Tongue (tissue), 2 donors: ENCODE measurements around the gene OSTM1. TPM values are rescaled to one million over a fixed set of nuclear protein-coding genes. Genes with fewer than 3 reads are reported as not detected.

Experiments used
- DNase-seq: peaks from one replicate; pipeline ENCODE4 v3.0.0-alpha.2; 2015
- total RNA-seq: library from RNA; depleted of rRNA; stranded (reverse); fragments of >200 nt; gene quantifications from one replicate; pipeline ENCODE4 v1.2.3, GENCODE V29; 2014

Gene OSTM1
- total RNA-seq, 1 donor from 2014 or later = 13.1 TPM

DNA sequence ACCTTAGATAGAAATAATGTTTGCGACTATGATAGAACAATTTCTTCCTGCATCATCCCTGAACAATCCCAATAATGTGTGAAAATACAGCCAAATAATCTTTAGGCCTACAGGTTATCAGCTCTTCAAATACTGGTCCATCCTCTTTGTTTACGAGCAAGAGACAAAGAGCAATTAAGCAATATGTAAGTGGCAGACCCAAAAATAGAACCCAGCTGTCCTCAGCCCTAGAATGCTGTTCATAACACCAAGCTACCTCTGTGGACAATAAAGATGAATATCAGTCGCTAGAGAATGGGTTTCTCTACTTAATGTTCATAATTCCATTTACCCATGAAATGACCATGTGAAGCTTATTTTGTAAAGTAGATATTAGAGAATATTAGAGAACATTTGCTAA lies 28.4 kb upstream of the OSTM1 start:
- peak; percentile 24 for DNase-seq

DNA sequence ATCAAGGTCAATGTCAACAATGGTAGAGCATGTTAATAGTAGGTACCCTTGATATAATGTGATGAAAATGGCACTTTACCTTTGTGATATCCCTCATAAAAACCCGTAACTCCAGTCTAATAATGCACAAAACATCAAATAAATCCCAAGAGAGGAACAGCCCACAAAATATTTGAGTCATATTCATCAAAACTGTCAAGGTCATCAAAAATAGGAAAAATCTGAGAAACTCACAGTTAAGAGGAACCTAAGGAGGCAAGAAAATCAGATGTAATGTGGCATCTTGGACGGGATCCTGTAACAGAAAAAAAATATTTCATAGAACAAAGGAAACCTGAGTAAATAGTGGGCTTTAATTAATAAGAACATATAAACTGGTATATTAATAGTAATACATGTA lies 25.5 kb upstream of the OSTM1 start:
- no peak for DNase-seq

DNA sequence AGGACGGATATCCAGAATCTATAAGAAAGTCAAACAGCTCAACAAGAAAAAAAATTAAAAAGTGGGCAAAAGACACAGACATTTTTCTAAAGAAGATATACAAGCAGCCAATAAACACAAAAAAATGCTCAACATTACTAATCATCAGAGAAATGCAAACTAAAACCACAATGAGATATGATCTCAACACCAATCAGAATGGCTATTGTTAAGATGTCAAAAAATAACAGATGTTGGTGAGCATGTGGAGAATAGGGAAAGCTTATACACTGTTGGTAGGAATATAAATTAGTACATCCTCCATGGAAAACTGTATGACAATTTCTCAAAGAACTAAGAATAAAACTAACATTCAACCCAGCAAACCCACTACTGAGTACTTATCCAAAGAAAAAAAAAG lies 23.3 kb upstream of the OSTM1 start:
- no peak for DNase-seq

DNA sequence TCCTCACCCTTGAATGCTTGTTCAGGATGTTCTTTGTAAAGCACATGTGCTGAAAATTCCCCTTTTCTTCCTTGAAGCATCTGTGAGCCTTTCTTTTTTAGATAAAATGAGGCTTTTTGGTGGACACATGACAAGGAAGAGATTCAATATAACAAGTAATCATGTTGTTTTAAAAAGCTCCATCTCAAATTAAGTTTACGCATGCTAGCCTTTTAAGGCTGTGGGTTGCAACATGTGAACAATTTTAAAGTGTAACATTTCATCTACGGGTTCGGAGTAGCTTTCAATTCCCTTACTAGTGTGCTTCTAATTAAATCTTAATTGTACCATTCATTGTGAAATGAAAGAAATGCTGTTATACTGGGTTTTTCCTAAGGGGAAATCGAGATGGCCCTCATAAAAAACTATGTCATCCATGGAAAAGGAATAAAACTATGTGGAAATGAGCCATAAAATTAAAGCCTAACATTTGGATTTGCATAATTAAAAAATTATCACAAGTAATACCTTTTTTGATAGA lies 19.3 kb upstream of the OSTM1 start:
- DNase-seq = no peak

DNA sequence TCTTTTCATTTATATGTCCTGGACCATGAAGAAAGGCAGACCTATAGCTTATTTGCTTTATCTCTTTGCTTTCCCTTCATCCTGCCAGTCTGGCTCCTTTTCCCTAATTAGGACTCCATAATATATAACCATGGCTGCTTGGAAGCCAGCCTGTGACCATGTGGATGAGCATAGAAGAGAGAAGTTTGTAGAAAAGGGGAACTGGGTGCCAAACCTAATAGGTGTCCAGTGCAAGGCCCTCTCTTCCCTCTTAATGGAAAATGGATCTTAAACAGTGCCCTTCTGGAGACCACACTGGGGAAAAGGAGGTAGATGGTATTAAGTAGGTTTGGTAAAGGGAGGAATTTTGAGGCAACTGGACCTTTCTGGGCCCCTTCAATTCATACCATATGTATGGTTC lies 16.7 kb upstream of the OSTM1 start:
- DNase-seq = no peak

DNA sequence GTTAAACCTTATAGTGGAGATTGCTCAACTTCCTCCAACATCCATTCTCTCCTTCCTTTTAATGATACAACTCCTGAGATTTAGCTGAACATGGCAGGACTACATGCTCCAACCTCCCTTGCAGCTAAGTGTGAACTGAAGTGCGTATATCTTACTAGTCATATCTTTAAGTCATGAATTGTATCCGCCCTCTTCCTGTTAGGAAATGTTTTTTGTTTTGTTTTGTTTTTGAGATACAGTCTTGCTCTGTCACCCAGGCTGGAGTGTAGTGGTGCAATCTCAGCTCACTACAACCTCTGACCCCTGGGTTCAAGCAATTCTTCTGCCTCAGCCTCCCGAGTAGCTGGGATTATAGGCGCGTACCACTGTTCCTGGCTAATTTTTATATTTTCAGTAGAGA lies 8.8 kb upstream of the OSTM1 start:
- DNase-seq = no peak

DNA sequence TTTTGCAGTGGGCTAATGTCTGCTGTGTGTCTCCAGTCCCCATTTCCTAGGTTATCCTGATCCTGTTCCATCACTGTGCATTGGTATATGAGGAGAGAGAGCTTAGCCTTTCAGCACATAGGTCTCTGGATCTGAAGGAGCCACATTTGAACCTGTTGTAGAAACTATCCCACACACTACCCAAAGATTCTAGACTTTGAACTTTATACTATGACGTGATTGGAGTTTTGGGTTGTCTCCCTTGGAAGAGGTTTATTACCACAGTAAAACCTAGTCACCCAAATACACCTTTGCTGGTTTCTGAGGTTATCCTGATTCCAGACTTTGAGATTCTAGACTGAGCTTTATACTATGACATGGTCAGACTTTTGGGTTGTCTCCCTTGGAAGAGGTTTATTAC lies 8.0 kb upstream of the OSTM1 start:
- no peak for DNase-seq

DNA sequence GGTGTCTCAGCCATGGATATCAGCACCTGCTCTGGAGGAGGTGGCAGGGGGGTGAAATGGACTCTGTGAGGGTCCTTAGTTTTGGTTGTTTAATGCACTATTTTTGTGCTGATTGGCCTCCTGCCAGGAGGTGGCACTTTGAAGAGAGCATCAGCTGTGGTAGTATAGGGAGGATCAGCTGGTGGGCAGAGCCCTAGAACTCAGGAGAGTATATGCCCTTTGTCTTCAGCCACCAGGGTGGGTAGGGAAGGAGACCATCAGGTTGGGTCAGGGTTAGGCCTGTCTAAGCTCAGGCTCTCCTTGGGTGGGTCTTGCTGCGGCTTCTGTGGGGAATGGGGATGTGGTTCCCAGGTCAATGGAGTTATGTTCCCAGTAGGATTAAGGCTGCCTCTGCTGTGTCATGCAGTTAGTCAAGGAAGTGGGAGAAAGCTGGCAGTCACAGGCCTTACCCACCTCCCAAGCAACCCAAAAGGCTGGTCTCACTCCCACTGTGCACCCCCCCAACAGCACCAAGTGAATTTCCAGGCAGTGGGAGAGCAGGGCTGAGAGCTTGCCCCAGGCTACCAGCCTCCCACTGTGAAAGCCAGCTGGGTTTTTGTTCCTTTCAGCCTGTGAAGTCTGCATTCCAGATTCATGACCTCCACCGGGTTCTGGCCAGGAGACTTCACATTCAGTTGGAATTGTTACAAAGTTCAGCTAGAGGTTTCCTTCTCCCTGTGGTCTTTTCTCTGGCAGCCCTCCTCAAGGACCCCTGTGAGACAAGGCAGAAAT lies 5.7 kb upstream of the OSTM1 start:
- no peak for DNase-seq

DNA sequence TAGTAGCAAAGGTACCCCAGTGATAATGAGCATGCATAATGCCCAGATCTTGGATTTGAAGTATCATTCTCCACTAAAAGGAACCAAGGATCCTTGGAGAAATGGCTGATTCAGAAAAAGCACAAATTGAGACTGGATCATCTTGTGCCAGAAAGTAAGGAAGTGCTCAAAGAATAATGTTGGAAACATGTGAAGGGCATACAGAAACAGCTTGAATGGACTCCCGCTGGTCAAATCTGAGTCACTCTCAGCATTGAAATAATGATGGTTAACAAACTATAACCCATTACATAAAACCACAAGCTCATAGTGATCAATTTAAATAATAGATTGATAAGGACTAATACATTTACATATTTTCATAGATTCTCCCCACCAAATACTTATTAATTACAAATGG lies 3.6 kb upstream of the OSTM1 start:
- DNase-seq = no peak

DNA sequence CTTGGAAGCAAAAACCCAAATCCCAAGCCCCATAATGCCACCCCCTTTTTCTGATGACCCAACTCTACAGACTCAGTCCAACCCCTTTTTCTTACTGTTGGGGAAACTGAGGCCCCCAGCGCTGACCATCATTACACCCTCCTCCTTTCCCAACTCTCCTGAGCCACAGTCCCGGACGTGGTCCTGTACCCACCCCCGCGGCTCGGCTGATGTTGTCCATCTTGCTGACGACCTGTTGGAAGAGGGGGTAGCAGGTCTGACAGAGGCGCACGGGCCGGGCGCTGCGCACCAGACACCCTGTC lies 533 bp downstream of the OSTM1 start:
- DNase-seq = no peak

DNA sequence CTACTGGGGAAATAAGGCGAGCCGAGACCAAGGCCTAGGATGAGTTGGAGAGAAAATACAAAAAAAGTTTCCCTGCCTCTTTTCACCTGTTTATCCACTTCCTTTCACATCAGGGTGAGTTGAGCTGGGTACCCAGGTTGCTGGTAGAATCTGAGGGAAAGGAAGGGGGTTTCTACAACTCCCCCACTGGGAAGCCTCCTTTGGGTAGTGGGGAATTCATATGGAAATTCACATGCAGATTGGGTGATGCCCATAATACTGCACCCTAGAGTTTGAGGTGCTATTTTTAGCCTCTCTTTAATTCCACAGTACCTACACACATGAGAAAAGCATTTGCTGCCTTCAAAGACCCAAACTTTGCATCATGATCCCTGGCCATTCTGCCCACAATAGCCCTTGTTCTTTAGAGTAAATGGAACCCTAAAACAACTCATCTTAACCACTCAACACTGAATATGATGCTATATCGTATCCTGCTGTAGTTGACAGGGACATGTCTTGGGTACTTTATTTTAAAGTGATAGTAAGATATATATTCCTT lies 2.7 kb downstream of the OSTM1 start:
- no peak for DNase-seq

DNA sequence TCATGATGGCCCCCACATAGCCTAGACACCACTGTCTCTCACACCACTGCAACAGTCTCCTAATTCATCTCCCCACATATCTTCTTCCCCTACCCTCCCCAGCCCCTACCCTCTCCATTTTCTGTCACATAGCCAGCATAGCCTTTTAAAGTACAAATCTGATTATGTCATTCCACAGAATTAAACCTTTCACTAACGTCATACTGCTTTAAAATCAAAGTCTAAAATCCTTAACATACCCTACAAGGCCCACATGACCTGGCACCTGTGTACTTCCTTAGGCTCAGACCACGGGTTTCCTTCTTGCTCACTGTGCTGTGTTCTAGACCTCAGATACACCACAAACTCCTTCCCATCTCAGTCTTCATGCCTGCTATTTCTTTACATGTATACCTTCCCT lies 5.9 kb downstream of the OSTM1 start:
- no peak for DNase-seq

DNA sequence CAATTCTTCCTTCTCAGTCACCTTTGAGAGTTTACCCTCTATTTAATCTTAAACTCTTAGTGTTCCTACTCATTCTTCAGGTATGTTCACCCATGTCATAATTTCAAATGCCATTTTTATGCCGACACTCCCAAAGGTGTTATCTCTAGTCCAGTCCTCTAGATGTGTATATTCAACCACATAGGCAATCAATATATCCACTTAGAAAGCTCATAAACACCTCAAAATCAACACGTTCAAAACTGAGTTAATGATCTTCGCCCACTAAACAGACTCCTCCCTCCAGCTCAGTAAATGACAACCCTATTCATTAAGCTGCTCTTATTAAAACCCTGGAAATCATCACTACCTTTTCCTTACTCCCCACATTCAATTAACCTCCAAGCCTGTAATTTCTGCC lies 6.4 kb downstream of the OSTM1 start:
- DNase-seq = no peak

DNA sequence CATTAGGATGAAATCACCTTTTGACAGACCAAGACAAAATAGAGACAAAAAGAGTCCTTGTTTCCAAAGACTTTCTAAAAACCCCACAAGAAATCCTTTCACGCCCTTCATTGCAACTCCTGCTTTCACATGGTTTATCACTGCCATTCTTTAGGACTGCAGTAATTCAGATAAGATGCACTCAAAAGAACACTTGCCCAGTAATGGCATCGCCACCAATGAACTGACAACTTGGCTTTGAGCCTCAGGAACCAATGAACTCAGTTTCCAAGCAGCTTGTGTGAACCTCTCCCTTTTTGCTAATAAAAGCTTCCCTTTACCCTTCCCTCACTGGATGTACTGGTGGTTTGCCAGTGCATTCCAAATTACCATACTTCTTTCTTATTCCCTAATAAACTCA lies 21.8 kb downstream of the OSTM1 start:
- DNase-seq = no peak

DNA sequence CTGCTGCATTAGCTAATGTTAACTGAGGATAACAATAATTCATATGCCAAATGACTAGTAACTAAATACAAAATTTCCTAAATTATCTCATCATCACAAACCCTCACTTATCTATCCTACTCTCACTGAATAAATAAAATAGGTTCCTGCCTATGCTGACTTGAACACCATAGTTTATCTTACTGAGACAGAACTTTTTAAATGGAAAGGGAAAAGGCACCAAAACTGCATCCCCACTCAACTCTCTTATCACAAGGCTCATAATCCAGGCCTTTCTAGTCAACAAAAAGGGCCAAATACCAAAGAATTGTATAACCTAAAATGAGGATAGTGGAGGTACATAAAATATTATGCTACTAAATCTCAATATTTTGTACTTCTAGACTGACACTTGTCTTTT lies 23.1 kb downstream of the OSTM1 start:
- no peak for DNase-seq

DNA sequence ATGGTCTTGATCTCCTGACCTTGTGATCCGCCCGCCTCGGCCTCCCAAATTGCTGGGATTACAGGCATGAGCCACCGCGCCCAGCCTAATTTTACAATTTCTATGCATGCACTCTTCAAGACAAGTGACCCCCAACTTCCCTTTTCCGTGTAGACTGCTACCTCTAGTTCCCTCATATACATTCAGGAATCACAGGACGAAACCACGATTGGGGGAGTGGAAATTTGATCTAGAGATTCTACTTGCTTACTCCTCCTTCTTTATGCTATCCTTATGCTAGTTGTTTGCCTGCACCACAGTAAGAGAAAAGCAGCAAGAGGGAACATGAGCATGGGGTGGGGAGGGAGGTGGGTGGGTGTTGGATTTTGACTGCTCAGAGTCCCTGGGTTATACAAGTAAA lies 34.9 kb downstream of the OSTM1 start:
- DNase-seq = no peak

DNA sequence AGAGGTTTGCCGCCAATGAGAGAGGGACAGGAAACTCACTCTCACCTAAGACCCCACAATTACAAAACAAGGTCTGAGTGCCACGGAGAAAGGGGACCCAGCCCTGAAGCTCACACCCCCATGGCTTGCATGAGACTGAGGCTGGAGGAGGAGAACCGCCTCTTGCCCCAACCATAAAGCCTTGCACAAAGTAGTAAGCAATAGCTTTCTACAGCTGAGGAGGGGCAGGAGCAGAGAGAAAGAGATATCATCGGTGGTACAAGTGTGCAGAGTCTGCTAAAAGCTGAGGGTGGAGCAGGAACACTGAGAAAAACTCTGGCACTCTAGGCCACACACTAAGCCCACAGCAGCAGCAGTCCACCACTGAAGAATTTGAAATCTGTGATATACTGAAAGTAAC lies 37.7 kb downstream of the OSTM1 start:
- no peak for DNase-seq

DNA sequence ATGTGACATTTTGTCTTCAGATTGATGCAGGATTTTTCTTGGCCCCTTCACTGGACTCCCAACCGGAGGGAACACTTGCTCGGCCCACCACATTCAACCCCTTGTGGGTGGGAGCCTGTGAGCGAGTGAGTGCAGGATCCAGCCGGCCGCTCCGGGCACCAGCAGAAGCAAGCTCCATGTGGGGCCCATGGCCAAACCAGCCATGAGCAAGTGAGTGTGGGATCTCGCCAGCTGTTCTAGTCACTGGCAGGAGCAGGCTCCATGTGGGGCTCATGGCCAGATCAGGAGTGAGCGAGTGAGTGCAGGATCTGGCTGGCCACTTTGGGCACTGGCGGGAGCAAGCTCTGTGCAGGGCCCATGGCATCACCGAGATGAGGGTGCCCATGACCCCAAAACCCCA lies 42.6 kb downstream of the OSTM1 start:
- no peak for DNase-seq

DNA sequence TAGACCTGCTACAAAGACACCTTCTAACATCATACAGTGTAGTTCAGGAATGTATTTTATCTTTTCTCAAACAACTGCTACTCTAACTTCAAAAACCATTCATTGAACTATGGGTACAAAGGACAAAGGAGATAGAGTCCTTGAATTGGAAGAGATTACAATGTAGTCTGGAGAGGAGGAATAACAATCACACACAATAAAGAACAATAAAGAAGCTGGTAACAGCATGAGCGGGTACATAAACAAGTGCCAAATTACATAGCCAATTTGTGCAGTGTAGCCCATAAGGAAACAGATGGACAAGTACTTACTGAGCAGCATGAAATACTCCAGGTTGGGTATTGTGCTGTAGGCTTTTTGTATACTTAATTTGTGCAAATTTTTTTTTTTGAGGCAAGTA lies 44.3 kb downstream of the OSTM1 start:
- no peak for DNase-seq

DNA sequence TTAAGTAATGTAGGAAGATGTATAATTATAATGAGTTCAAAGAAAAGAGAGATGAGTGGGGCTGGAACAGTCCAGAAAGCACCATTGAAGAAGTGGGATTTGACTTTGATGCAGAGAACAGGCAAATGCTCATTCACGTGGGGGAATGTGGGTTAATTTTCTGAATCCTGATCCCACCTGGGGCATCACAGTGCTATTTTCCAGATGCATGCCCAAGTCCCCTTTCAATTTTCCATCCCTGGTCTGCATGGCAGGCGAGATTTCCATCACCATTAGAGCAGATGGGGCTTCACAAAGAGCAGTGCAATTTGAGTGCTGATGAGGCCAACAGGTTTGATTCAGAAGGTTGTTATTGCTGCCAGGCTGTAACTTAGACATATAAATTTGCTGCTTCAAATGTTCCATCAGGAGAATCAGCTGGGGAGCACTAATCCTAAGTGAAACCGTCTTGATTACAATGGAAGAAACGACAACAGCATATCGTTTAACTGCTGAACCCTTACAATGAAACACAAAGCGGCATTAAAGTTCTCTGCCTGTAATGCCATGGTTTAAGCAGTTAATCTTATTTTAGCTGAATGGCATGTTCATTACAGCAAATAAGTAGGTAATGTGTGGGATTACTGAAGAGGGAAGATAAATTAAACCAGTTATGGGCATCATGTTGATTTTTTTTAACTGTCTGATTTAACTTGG lies 45.2 kb downstream of the OSTM1 start:
- DNase-seq = peak; percentile 30

DNA sequence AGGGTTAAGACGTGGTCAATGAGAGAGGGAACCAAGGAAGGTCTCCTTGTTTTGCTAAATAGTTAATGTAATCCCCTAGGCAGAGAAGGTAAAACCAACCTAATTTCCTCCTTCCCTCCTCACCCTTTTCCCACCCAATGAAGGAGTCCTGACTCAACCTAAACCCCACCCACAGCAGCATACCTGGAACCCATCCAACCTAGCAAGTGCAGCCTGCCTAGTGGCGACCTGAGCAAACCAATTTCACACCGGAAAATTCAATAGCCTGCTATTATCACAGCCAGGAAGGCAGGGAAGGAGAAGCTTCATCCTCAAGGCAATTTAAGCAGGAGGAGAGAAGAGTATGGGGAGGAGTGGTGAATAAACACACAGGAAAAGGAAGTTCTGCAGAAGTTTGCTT lies 46.9 kb downstream of the OSTM1 start:
- DNase-seq = peak; percentile 39

DNA sequence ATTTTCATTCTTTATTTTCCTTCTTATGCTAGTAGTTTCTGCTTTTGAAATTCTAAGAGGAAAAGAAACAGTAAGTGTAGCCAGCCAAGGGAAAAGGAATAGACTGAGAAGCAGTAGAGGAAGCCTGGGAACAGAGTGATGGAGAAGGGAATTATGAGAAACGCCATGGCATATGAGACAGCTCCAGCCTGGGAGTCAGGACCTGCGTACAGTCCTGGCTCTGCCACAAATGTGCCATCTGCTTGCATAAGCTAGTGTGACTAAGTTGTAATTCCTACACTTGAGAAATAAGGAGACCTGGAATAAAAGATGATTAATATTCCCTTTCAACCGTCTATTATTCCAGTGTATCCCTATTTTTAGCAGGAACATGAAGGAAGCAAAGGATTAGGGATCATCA lies 47.5 kb downstream of the OSTM1 start:
- DNase-seq = peak; percentile 57

DNA sequence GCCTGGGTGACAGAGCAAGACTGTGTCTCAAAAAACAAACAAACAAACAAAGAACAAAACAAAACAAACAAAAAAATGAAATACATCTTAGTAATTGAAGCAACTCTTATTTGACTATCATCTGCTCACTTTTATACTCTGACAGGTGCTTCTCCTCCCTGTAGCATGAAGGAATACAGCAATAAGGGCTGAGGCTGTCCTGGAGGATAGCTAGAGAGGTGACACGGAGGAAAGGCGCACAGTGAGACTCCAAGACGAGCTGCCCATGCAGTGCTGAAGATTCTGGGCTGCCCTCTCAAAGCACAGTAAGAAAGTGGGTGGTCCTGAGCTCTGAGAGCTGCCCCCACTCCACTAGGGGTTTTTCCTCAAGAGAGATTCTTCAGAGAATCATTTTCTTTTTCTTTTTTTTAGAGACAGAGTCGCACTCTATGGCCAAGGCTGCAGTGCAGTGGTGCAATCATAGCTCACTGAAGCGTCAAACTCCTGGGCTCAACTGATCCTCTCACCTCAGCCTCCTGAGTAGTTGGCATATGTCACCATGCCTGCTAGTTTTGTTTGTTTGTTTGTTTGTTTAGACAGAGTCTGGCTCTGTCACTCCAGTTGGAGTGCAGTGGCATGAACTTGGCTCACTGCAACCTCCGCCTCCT lies 50.0 kb downstream of the OSTM1 start:
- DNase-seq = no peak
